GM19468 (cell line): ENCODE data around the gene ASCC1.

Experiments
- ATAC-seq: cut with Tn5 transposase; IDR thresholded peaks from one replicate; pipeline ENCODE4 v1.9.1; 2021; ENCODE audit warnings: mild to moderate bottlenecking, moderate library complexity, moderate number of reproducible peaks; ENCODE audit not compliant: unreplicated experiment; ENCODE audit errors: extremely low read depth

The ASCC1 gene

GRCh38 chr10:72215611-72216549, at the start of gene ASCC1, which contains the start of gene ANAPC16:
Gene ASCC1 (minus strand): TSS chr10:72216276. CDS start chr10:72213298, 2,978 bp downstream.
Gene ANAPC16 (plus strand): TSS chr10:72216012. CDS start chr10:72223915, 7,903 bp downstream.
- ATAC-seq = peak; percentile 42

GRCh38 chr10:72265508-72265907, 49.4 kb upstream of the ASCC1 start:
- ATAC-seq = no peak

GRCh38 chr10:72264536-72264935, 48.5 kb upstream of the ASCC1 start:
- no peak for ATAC-seq

GRCh38 chr10:72263613-72264241, 47.7 kb upstream of the ASCC1 start:
- ATAC-seq = no peak

- ATAC-seq = no peak
These were observed 45.8 kb upstream of the ASCC1 start for GRCh38 chr10:72261784-72262404.

GRCh38 chr10:72260976-72261783, 45.1 kb upstream of the ASCC1 start:
- ATAC-seq = peak; percentile 43

GRCh38 chr10:72260239-72260975, 44.3 kb upstream of the ASCC1 start:
- peak; percentile 37 for ATAC-seq

GRCh38 chr10:72259491-72260238, 43.6 kb upstream of the ASCC1 start:
- no peak for ATAC-seq

- ATAC-seq = no peak
These were observed 42.5 kb upstream of the ASCC1 start for GRCh38 chr10:72258617-72259016.

GRCh38 chr10:72257051-72257892, 41.2 kb upstream of the ASCC1 start:
- ATAC-seq = no peak

GRCh38 chr10:72255977-72256729, 40.1 kb upstream of the ASCC1 start:
- no peak for ATAC-seq

GRCh38 chr10:72254813-72255568, 38.9 kb upstream of the ASCC1 start:
- no peak for ATAC-seq

GRCh38 chr10:72253578-72253977, 37.5 kb upstream of the ASCC1 start:
- ATAC-seq = no peak

GRCh38 chr10:72252972-72253371, 36.9 kb upstream of the ASCC1 start:
- no peak for ATAC-seq

GRCh38 chr10:72251635-72252034, 35.6 kb upstream of the ASCC1 start:
- no peak for ATAC-seq

GRCh38 chr10:72250666-72251065, 34.6 kb upstream of the ASCC1 start:
- no peak for ATAC-seq
